Stimulated activated CD8-positive, alpha-beta memory T cell treated with anti-CD3 and anti-CD28 coated beads, Interleukin-15, amount 100 ng/mL, for 48 hours (primary cell): ENCODE measurements around the gene TMEM14A.
"Not testable (repeated sequence)": the region's sequence is repeated elsewhere in the genome, so short reads cannot be mapped to it uniquely, and the experiment has no call there.

Source experiments
- DNase-seq, 2 donors: peaks; one replicate each; pipeline ENCODE4 v3.0.0-alpha.2; 2020; ENCODE audit warnings: low read depth in 2 of 2

The TMEM14A gene

GRCh38 chr6:52657870-52658269 is 13.0 kb upstream of the TMEM14A start:
- no peak for DNase-seq

- no peak for DNase-seq
Observed at GRCh38 chr6:52661551-52661950, 9.4 kb upstream of the TMEM14A start.

- no peak for DNase-seq
Observed at GRCh38 chr6:52662031-52662430, 8.9 kb upstream of the TMEM14A start.

- DNase-seq = peak; percentile 10 to 15
Observed at GRCh38 chr6:52663120-52663935, 7.6 kb upstream of the TMEM14A start.

GRCh38 chr6:52663936-52664185 is 7.1 kb upstream of the TMEM14A start:
- DNase-seq = no peak

- DNase-seq = peak; percentile 57 to 69
Observed at GRCh38 chr6:52664186-52664990, 6.5 kb upstream of the TMEM14A start.

GRCh38 chr6:52664991-52665686 is 5.8 kb upstream of the TMEM14A start:
- no peak for DNase-seq

GRCh38 chr6:52666071-52666470 is 4.8 kb upstream of the TMEM14A start:
- no peak for DNase-seq

- no peak for DNase-seq
Observed at GRCh38 chr6:52666523-52666922, 4.4 kb upstream of the TMEM14A start.

- DNase-seq = no peak
Observed at GRCh38 chr6:52667572-52667971, 3.3 kb upstream of the TMEM14A start.

- DNase-seq = no peak
Observed at GRCh38 chr6:52671676-52672075, 763 bp downstream of the TMEM14A start.

GRCh38 chr6:52672412-52673025 is 1.6 kb downstream of the TMEM14A start:
- DNase-seq = no peak

GRCh38 chr6:52674666-52675065 is 3.8 kb downstream of the TMEM14A start:
- no peak for DNase-seq

GRCh38 chr6:52675372-52675771 is 4.5 kb downstream of the TMEM14A start:
- no peak for DNase-seq

- not testable (repeated sequence) for DNase-seq
Observed at GRCh38 chr6:52676631-52677030, 5.7 kb downstream of the TMEM14A start.

GRCh38 chr6:52681416-52681815 is 10.5 kb downstream of the TMEM14A start:
- DNase-seq = no peak

- DNase-seq = no peak
Observed at GRCh38 chr6:52686878-52687699, 16.2 kb downstream of the TMEM14A start.

GRCh38 chr6:52689857-52690256 is 18.9 kb downstream of the TMEM14A start:
- no peak for DNase-seq

GRCh38 chr6:52691718-52692117 is 20.8 kb downstream of the TMEM14A start:
- no peak for DNase-seq

GRCh38 chr6:52693773-52694172 is 22.9 kb downstream of the TMEM14A start:
- no peak for DNase-seq

- DNase-seq = no peak
Observed at GRCh38 chr6:52694404-52694803, 23.5 kb downstream of the TMEM14A start.
